GM12892 (cell line): ENCODE results near the gene NAALADL2.

Experiments used
- POLR2A ChIP-seq: IDR thresholded peaks from 2 replicates; pipeline ENCODE4 v1.6.1; 2011; ENCODE audit warnings: low read depth, low read length, control low read depth
- POLR2AphosphoS5 ChIP-seq: IDR thresholded peaks from 2 replicates; pipeline ENCODE4 v1.6.1; 2011; ENCODE audit warnings: low read depth, low read length, control low read depth
- TAF1 ChIP-seq: IDR thresholded peaks from 2 replicates; pipeline ENCODE4 v1.6.1; 2011; ENCODE audit warnings: low read depth, mild to moderate bottlenecking, control low read depth, low read length, borderline replicate concordance

GRCh38 chr3:175179055-175179454 is 319.9 kb downstream of the NAALADL2 start:
- TF ChIP-seq POLR2AphosphoS5 (no peak), POLR2A (no peak), TAF1 (no peak)
